ENCODE results near the gene GOLGA6L22. TPM values are rescaled to one million over a fixed set of nuclear protein-coding genes. Genes with fewer than 3 reads are reported as not detected.
A peak's percentile ranks its signal among the peaks of the same experiment; 100 is the strongest.
"Not testable (repeated sequence)": the region's sequence is repeated elsewhere in the genome, so short reads cannot be mapped to it uniquely, and the experiment has no call there.

The GOLGA6L22 gene
- not detected for total RNA-seq

- H3K27me3 Mint-ChIP-seq; DNase-seq (ENCODE audit: low spot score); ATAC-seq; H3K4me1 Mint-ChIP-seq (ENCODE audit: low read depth in 2 of 2); H3K27ac Mint-ChIP-seq; H3K9me3 Mint-ChIP-seq; H3K36me3 Mint-ChIP-seq; H3K4me3 Mint-ChIP-seq: not testable (repeated sequence)
Observed at GRCh38 chr15:22458603-22459002, at the start of gene GOLGA6L22. Gene GOLGA6L22 (plus strand): TSS chr15:22458903. CDS start chr15:22458994, 91 bp downstream.

- H3K4me1 Mint-ChIP-seq (ENCODE audit: low read depth in 2 of 2); DNase-seq (ENCODE audit: low spot score); H3K27ac Mint-ChIP-seq; H3K4me3 Mint-ChIP-seq; H3K9me3 Mint-ChIP-seq; H3K36me3 Mint-ChIP-seq; H3K27me3 Mint-ChIP-seq: not testable (repeated sequence)
- peak in 1 of 2 donors; percentile 27 for ATAC-seq
Observed at GRCh38 chr15:22417288-22417687, 41.4 kb upstream of the GOLGA6L22 start.

GRCh38 chr15:22417795-22418194, 40.9 kb upstream of the GOLGA6L22 start:
- not testable (repeated sequence) for H3K9me3 Mint-ChIP-seq; DNase-seq (ENCODE audit: low spot score); H3K4me1 Mint-ChIP-seq (ENCODE audit: low read depth in 2 of 2); H3K4me3 Mint-ChIP-seq; H3K27me3 Mint-ChIP-seq; H3K27ac Mint-ChIP-seq; H3K36me3 Mint-ChIP-seq
- peak in 1 of 2 donors; percentile 41 for ATAC-seq

- H3K4me1 Mint-ChIP-seq (ENCODE audit: low read depth in 2 of 2); H3K36me3 Mint-ChIP-seq; H3K27me3 Mint-ChIP-seq; H3K4me3 Mint-ChIP-seq; H3K9me3 Mint-ChIP-seq; H3K27ac Mint-ChIP-seq; DNase-seq (ENCODE audit: low spot score): not testable (repeated sequence)
- ATAC-seq, result peak in 1 of 2 donors; percentile 9
Observed at GRCh38 chr15:22418212-22418611, 40.5 kb upstream of the GOLGA6L22 start.

- H3K36me3 Mint-ChIP-seq; H3K9me3 Mint-ChIP-seq; H3K27me3 Mint-ChIP-seq; H3K4me3 Mint-ChIP-seq; H3K27ac Mint-ChIP-seq; H3K4me1 Mint-ChIP-seq (ENCODE audit: low read depth in 2 of 2); ATAC-seq; DNase-seq (ENCODE audit: low spot score): not testable (repeated sequence)
Observed at GRCh38 chr15:22418666-22419065, 40.0 kb upstream of the GOLGA6L22 start.

- not testable (repeated sequence) for H3K9me3 Mint-ChIP-seq; H3K4me3 Mint-ChIP-seq; H3K27me3 Mint-ChIP-seq; ATAC-seq; H3K36me3 Mint-ChIP-seq; DNase-seq (ENCODE audit: low spot score); H3K27ac Mint-ChIP-seq; H3K4me1 Mint-ChIP-seq (ENCODE audit: low read depth in 2 of 2)
Observed at GRCh38 chr15:22420340-22420739, 38.4 kb upstream of the GOLGA6L22 start.

- not testable (repeated sequence) for H3K36me3 Mint-ChIP-seq
Observed at GRCh38 chr15:22429426-22429825, 29.3 kb upstream of the GOLGA6L22 start.

GRCh38 chr15:22431687-22432086, 27.0 kb upstream of the GOLGA6L22 start:
- DNase-seq (ENCODE audit: low spot score); ATAC-seq; H3K9me3 Mint-ChIP-seq; H3K27me3 Mint-ChIP-seq; H3K36me3 Mint-ChIP-seq; H3K4me3 Mint-ChIP-seq; H3K4me1 Mint-ChIP-seq (ENCODE audit: low read depth in 2 of 2); H3K27ac Mint-ChIP-seq: not testable (repeated sequence)

More at GRCh38 chr15:22429426-22429825, 29.3 kb upstream of the GOLGA6L22 start:
- H3K27me3 Mint-ChIP-seq; H3K4me3 Mint-ChIP-seq; ATAC-seq; H3K4me1 Mint-ChIP-seq (ENCODE audit: low read depth in 2 of 2); H3K9me3 Mint-ChIP-seq; H3K27ac Mint-ChIP-seq; DNase-seq (ENCODE audit: low spot score): not testable (repeated sequence)

- ATAC-seq (peak in 1 of 2 donors; percentile 65), DNase-seq (ENCODE audit: low spot score) (peak; percentile 60)
- not testable (repeated sequence) for H3K4me3 Mint-ChIP-seq; H3K9me3 Mint-ChIP-seq; H3K27ac Mint-ChIP-seq; H3K27me3 Mint-ChIP-seq; H3K36me3 Mint-ChIP-seq; H3K4me1 Mint-ChIP-seq (ENCODE audit: low read depth in 2 of 2)
Observed at GRCh38 chr15:22494490-22495113, 35.9 kb downstream of the GOLGA6L22 start.

- not testable (repeated sequence) for H3K4me3 Mint-ChIP-seq; H3K27me3 Mint-ChIP-seq; DNase-seq (ENCODE audit: low spot score); H3K9me3 Mint-ChIP-seq; H3K36me3 Mint-ChIP-seq; ATAC-seq; H3K4me1 Mint-ChIP-seq (ENCODE audit: low read depth in 2 of 2); H3K27ac Mint-ChIP-seq
Observed at GRCh38 chr15:22497200-22497599, 38.5 kb downstream of the GOLGA6L22 start.

- not testable (repeated sequence) for ATAC-seq; H3K4me1 Mint-ChIP-seq (ENCODE audit: low read depth in 2 of 2); H3K27me3 Mint-ChIP-seq; DNase-seq (ENCODE audit: low spot score); H3K36me3 Mint-ChIP-seq; H3K4me3 Mint-ChIP-seq; H3K27ac Mint-ChIP-seq; H3K9me3 Mint-ChIP-seq
Observed at GRCh38 chr15:22498220-22498925, 39.7 kb downstream of the GOLGA6L22 start.

GRCh38 chr15:22502272-22502671, 43.6 kb downstream of the GOLGA6L22 start:
- not testable (repeated sequence) for H3K36me3 Mint-ChIP-seq; H3K27ac Mint-ChIP-seq; H3K9me3 Mint-ChIP-seq; DNase-seq (ENCODE audit: low spot score); H3K4me1 Mint-ChIP-seq (ENCODE audit: low read depth in 2 of 2); ATAC-seq; H3K4me3 Mint-ChIP-seq; H3K27me3 Mint-ChIP-seq

- not testable (repeated sequence) for H3K36me3 Mint-ChIP-seq; H3K9me3 Mint-ChIP-seq; DNase-seq (ENCODE audit: low spot score); H3K27ac Mint-ChIP-seq; ATAC-seq; H3K4me3 Mint-ChIP-seq; H3K4me1 Mint-ChIP-seq (ENCODE audit: low read depth in 2 of 2); H3K27me3 Mint-ChIP-seq
Observed at GRCh38 chr15:22506959-22507358, 48.3 kb downstream of the GOLGA6L22 start.

- not testable (repeated sequence) for H3K27me3 Mint-ChIP-seq; H3K27ac Mint-ChIP-seq; H3K9me3 Mint-ChIP-seq; ATAC-seq; DNase-seq (ENCODE audit: low spot score); H3K4me3 Mint-ChIP-seq; H3K36me3 Mint-ChIP-seq; H3K4me1 Mint-ChIP-seq (ENCODE audit: low read depth in 2 of 2)
Observed at GRCh38 chr15:22516140-22516539, 57.4 kb downstream of the GOLGA6L22 start.
